WTC11 (cell line): ENCODE results near the gene NLRP1.

ENCODE experiments used
- ATF1 ChIP-seq: sonication (generic); formaldehyde crosslinking; IDR thresholded peaks from 2 replicates; pipeline ENCODE4 v1.8.1; 2023; ENCODE audit warnings: mild to moderate bottlenecking, moderate library complexity, missing genetic modification reagents
- TF ChIP-seq, protein P1 (sequence below): fragments of 200-600 bp; IDR thresholded peaks from 2 replicates; pipeline ENCODE4 v1.8.0; 2022; ENCODE audit warnings: antibody characterized with exemption

DNA sequence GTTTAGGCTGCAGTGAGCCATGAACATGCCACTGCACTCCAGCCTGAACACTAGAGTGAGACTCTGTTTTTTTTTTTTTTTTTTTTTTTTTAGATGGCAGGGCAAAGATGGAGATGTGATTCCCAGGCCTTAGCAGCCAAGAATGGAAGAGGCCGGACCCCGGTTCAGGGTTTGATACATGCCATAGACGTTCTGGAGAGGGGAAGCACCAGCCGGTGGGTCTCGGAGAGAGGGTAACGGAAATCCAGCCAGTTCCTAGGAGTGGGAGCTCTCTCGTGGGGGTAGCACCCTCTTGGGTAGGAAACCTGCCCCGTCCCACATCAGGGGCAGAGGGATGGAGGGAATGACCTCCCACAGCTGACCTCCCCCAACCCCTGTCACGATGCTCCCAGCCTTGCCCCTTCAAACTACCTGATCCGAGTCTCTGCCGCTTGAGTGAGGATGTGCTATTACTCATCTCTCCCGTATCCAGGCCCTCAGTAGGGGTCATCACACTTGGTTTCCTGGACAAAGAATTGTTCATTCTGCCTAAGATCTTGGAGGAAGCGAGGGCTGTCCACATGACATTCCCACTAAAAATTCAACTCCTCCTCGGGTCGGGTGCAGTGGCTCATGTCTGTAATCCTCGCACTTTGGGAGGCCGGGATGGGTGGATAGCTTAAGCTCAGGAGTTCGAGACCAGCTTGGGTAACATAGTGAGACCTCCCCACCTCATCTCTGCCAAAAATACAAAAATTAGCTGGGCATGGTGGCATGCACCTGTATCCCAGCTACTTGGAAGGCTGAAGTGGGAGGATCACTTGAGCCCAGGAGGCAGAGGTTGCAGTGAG is 50.6 kb downstream of the NLRP1 start:
- TF ChIP-seq, protein P1, sequence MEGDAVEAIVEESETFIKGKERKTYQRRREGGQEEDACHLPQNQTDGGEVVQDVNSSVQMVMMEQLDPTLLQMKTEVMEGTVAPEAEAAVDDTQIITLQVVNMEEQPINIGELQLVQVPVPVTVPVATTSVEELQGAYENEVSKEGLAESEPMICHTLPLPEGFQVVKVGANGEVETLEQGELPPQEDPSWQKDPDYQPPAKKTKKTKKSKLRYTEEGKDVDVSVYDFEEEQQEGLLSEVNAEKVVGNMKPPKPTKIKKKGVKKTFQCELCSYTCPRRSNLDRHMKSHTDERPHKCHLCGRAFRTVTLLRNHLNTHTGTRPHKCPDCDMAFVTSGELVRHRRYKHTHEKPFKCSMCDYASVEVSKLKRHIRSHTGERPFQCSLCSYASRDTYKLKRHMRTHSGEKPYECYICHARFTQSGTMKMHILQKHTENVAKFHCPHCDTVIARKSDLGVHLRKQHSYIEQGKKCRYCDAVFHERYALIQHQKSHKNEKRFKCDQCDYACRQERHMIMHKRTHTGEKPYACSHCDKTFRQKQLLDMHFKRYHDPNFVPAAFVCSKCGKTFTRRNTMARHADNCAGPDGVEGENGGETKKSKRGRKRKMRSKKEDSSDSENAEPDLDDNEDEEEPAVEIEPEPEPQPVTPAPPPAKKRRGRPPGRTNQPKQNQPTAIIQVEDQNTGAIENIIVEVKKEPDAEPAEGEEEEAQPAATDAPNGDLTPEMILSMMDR = no peak
- no peak for TF ChIP-seq ATF1 (CRISPR knock-in tag)
